HEK293 (cell line): ENCODE results near the gene TCF20.

Experiments
- CTCF ChIA-PET: fragments of 350-600 bp; formaldehyde crosslinking; extraction: SDS; loops from one replicate; lab custom pipeline; 2021; ENCODE audit warnings: antibody characterized with exemption; lab: Yijun Ruan, JAX
- POLR2A ChIA-PET: fragments of 300-600 bp; formaldehyde crosslinking; extraction: SDS; loops from one replicate; lab custom pipeline; 2020; ENCODE audit warnings: antibody characterized with exemption, inconsistent platforms; lab: Yijun Ruan, JAX
- H3K27ac ChIP-seq: fragments of 200-500 bp; sonication (Bioruptor generic); 2 replicates; pipeline ENCODE4 v1.5.1; 2014; ENCODE audit warnings: low read depth, low read length, control low read depth, inconsistent platforms; ENCODE audit errors: extremely low read depth
- H3K36me3 ChIP-seq, 2 experiments: fragments of 200-500 bp in 1 of 2; sonication (Bioruptor generic) in 1 of 2; 1 replicate in 1 of 2; 2 replicates in 1 of 2; pipeline ENCODE4 v1.5.1; 2014 to 2017; ENCODE audit warnings: inconsistent platforms in 2 of 2, low read length in 2 of 2; ENCODE audit not compliant: control insufficient read depth in 2 of 2, insufficient read depth in 1 of 2
- H3K4me1 ChIP-seq: fragments of 200-500 bp; sonication (Bioruptor generic); 2 replicates; pipeline ENCODE4 v1.5.1; 2014; ENCODE audit warnings: mild to moderate bottlenecking, low read length, inconsistent platforms; ENCODE audit not compliant: control insufficient read depth, insufficient read depth
- H3K4me3 ChIP-seq: 2 replicates; pipeline ENCODE4 v1.5.1; 2011; ENCODE audit warnings: low read depth, mild to moderate bottlenecking, control low read depth, low read length, moderate library complexity
- H3K9me3 ChIP-seq: fragments of 200-500 bp; sonication (Bioruptor generic); 2 replicates; pipeline ENCODE4 v1.5.1; 2014; ENCODE audit warnings: low read depth, low read length, inconsistent platforms; ENCODE audit not compliant: control insufficient read depth, insufficient read depth
- BCL11B ChIP-seq: fragments of 450-650 bp; formaldehyde crosslinking; IDR thresholded peaks from 2 replicates; pipeline ENCODE4 v1.5.1; 2016; ENCODE audit warnings: low read depth, missing biosample characterization, missing genetic modification characterization
- GLIS2 ChIP-seq: fragments of 450-650 bp; formaldehyde crosslinking; IDR thresholded peaks from 2 replicates; pipeline ENCODE4 v1.5.1; 2016; ENCODE audit warnings: missing biosample characterization, missing genetic modification characterization
- KLF8 ChIP-seq: fragments of 450-650 bp; formaldehyde crosslinking; IDR thresholded peaks from 2 replicates; pipeline ENCODE4 v1.5.1; 2016; ENCODE audit warnings: missing biosample characterization, missing genetic modification characterization
- KLF9 ChIP-seq: fragments of 450-650 bp; formaldehyde crosslinking; IDR thresholded peaks from 2 replicates; pipeline ENCODE4 v1.5.1; 2016; ENCODE audit warnings: missing biosample characterization, missing genetic modification characterization, low read depth
- SP3 ChIP-seq: fragments of 450-650 bp; formaldehyde crosslinking; IDR thresholded peaks from 2 replicates; pipeline ENCODE4 v1.5.1; 2016; ENCODE audit warnings: missing biosample characterization, missing genetic modification characterization
- TRIM28 ChIP-seq: IDR thresholded peaks from 2 replicates; pipeline ENCODE4 v1.6.1; 2011; ENCODE audit warnings: low read length, control low read depth, borderline replicate concordance
- ZBTB20 ChIP-seq: fragments of 450-650 bp; formaldehyde crosslinking; IDR thresholded peaks from 2 replicates; pipeline ENCODE4 v1.5.1; 2016; ENCODE audit warnings: missing biosample characterization, missing genetic modification characterization
- ZFHX2 ChIP-seq: fragments of 450-650 bp; formaldehyde crosslinking; conservative IDR thresholded peaks from 2 replicates; pipeline ENCODE4 v1.5.1; 2016; ENCODE audit warnings: missing biosample characterization, missing genetic modification characterization
- ZNF48 ChIP-seq: fragments of 450-650 bp; formaldehyde crosslinking; IDR thresholded peaks from 2 replicates; pipeline ENCODE4 v1.5.1; 2016; ENCODE audit warnings: missing biosample characterization, missing genetic modification characterization
- ZNF555 ChIP-seq: fragments of 450-650 bp; formaldehyde crosslinking; conservative IDR thresholded peaks from 2 replicates; pipeline ENCODE4 v1.5.1; 2017; ENCODE audit warnings: missing biosample characterization, mild to moderate bottlenecking, missing genetic modification characterization, inconsistent platforms
- ZNF558 ChIP-seq: fragments of 450-650 bp; formaldehyde crosslinking; IDR thresholded peaks from 2 replicates; pipeline ENCODE4 v1.5.1; 2016; ENCODE audit warnings: missing biosample characterization, missing genetic modification characterization
- ZNF629 ChIP-seq: fragments of 450-650 bp; formaldehyde crosslinking; IDR thresholded peaks from 2 replicates; pipeline ENCODE4 v1.5.1; 2017; ENCODE audit warnings: missing biosample characterization, missing genetic modification characterization
- ZNF76 ChIP-seq: fragments of 450-650 bp; formaldehyde crosslinking; IDR thresholded peaks from 2 replicates; pipeline ENCODE4; 2016; ENCODE audit warnings: low read depth, missing biosample characterization, missing genetic modification characterization, borderline replicate concordance
- TF ChIP-seq, protein P1 (sequence below): fragments of 450-650 bp; formaldehyde crosslinking; conservative IDR thresholded peaks from 2 replicates; pipeline ENCODE4 v1.5.1; 2016; ENCODE audit warnings: low read depth, missing biosample characterization, missing genetic modification characterization
- TF ChIP-seq, protein P2 (sequence below): fragments of 450-650 bp; formaldehyde crosslinking; IDR thresholded peaks from 2 replicates; pipeline ENCODE4 v1.5.1; 2017; ENCODE audit warnings: missing biosample characterization, missing genetic modification characterization
- TF ChIP-seq, protein P3 (sequence below): fragments of 450-650 bp; formaldehyde crosslinking; IDR thresholded peaks from 2 replicates; pipeline ENCODE4 v1.5.1; 2016; ENCODE audit warnings: missing biosample characterization, missing genetic modification characterization
- TF ChIP-seq, protein P4 (sequence below): fragments of 450-650 bp; formaldehyde crosslinking; IDR thresholded peaks from 2 replicates; pipeline ENCODE4 v1.5.1; 2016; ENCODE audit warnings: missing biosample characterization, missing genetic modification characterization

Gene TCF20

DNA sequence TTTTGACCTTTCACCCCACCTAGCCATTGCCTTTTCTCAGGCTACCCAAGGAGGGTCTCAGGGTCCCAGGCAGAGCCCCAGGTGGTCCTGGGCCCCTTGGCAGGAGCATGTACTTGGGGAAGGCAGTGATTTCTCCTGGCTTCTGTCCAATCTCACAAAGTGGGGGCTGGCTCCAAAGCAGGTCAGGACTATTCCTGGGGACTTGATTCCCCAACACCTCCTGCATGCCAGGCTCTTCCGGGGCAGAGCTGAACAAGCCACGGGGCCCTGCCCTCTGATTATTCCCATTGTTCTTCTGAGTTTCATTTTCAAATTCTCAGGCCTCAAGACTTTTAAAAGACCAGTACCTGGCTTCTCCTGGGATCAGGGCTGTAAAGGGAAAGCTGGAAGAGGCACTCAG, 1.5 kb upstream of the TCF20 start:
- no peak overlapping the region for H3K27ac ChIP-seq
- no peak overlapping the region for H3K4me3 ChIP-seq
- TF ChIP-seq ZBTB20 (tag by site-specific recombination) (peak; percentile 52; the same call in 1 of the 2 replicates), TRIM28 (no peak), ZNF558 (tag by site-specific recombination) (no peak), ZNF48 (tag by site-specific recombination) (no peak), ZNF555 (tag by site-specific recombination) (no peak), ZNF629 (no peak)
- peaks cover 3% of the 10 kb centered on the region; the same call in 1 of the 2 replicates for H3K4me1 ChIP-seq
- H3K36me3 ChIP-seq: no peaks in the 10 kb centered on the region; a peak in 1 of 3 replicates
- CTCF ChIA-PET: interaction anchor here (1.0 kb wide), 1 partner anchor 40 kb away, joined by 3 read pairs; no protein-coding TSS in a partner anchor
- POLR2A ChIA-PET: interaction anchor here (0.6 kb wide), 1 partner anchor 853 kb away, joined by 4 read pairs; no protein-coding TSS in a partner anchor
- no peaks in the 10 kb centered on the region for H3K9me3 ChIP-seq

DNA sequence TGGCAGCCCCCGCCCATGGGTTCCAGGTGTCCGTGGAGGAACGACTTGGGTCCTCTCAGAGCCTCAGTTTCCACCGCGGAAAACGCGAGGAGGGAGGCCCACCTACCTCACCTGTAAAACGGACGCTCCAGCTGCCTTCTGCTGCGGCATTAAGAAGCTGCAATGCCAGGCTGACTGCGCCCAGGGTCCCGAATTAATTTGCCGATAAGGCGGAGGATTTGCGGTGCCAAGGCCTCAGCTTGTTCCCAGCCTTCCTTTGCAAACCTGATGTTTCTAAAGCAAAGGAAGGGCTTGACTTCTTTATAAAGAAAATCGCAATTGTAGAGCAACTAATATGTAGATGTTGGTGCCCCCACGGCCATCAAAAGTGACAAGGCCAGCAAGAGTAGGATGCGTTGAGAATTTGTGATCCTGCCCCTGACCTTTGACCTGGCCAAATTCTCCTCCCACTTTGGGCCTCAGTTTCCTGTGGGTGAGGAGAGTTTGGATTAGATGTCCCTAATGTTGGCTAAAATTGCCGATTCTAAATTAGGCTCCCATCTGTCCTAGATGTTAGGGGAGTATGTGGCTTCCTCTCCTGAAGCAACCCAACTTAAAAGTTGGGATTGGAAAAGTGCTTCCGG, 849 bp upstream of the TCF20 start:
- Histone ChIP-seq H3K27ac (peak overlapping the region; percentile 35; the same call in 1 of the 2 replicates), H3K36me3 (no peaks in the 10 kb centered on the region; a peak in 1 of 3 replicates), H3K4me3 (no peak overlapping the region), H3K4me1 (peaks cover 3% of the 10 kb centered on the region; the same call in 1 of the 2 replicates), H3K9me3 (no peaks in the 10 kb centered on the region)
- TF ChIP-seq BCL11B (tag by site-specific recombination): 0 out of 2 replicates have a peak, but pooled peaks have one; percentile 47
- TF ChIP-seq TRIM28: no peak
- ChIA-PET CTCF (interaction anchor here (1.0 kb wide), 1 partner anchor 41 kb away, joined by 3 read pairs; no protein-coding TSS in a partner anchor), POLR2A (interaction anchor here (0.6 kb wide), 1 partner anchor 852 kb away, joined by 4 read pairs; no protein-coding TSS in a partner anchor)

DNA sequence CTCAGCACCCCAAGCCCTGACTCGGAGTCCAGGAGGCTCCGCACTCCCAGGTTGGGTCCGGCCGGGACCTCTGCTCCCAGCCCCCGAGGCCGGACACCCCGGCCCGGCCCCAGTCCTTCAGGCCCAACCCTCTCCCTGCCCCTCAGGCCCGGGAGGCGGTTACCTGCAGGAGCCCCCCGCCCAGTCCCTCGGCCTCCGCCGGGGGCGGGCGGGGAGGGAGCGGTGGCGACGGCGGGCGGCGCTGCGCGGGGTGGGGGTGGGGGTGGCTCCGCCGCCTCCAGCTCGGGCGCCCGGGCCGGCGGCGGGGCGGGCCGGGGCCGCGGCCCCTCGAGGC, 310 bp downstream of the TCF20 start:
- H3K27ac ChIP-seq: peak overlapping the region; percentile 90
- H3K36me3 ChIP-seq: no peaks in the 10 kb centered on the region; a peak in 1 of 3 replicates
- ChIA-PET CTCF (no interaction called here), POLR2A (no interaction called here)
- H3K4me1 ChIP-seq: peaks cover 4% of the 10 kb centered on the region
- no peaks in the 10 kb centered on the region for H3K9me3 ChIP-seq
- H3K4me3 ChIP-seq: peak overlapping the region; percentile 91
- TF ChIP-seq ZNF76 (0 out of 2 replicates have a peak, but pooled peaks have one; percentile 16), KLF8 (peak; percentile 11; the same call in 1 of the 2 replicates), GLIS2 (tag by site-specific recombination) (peak; percentile 11), KLF9 (tag by site-specific recombination) (peak; percentile 32), ZFHX2 (tag by site-specific recombination) (no peak), SP3 (peak; percentile 51)
- TF ChIP-seq, protein P1, sequence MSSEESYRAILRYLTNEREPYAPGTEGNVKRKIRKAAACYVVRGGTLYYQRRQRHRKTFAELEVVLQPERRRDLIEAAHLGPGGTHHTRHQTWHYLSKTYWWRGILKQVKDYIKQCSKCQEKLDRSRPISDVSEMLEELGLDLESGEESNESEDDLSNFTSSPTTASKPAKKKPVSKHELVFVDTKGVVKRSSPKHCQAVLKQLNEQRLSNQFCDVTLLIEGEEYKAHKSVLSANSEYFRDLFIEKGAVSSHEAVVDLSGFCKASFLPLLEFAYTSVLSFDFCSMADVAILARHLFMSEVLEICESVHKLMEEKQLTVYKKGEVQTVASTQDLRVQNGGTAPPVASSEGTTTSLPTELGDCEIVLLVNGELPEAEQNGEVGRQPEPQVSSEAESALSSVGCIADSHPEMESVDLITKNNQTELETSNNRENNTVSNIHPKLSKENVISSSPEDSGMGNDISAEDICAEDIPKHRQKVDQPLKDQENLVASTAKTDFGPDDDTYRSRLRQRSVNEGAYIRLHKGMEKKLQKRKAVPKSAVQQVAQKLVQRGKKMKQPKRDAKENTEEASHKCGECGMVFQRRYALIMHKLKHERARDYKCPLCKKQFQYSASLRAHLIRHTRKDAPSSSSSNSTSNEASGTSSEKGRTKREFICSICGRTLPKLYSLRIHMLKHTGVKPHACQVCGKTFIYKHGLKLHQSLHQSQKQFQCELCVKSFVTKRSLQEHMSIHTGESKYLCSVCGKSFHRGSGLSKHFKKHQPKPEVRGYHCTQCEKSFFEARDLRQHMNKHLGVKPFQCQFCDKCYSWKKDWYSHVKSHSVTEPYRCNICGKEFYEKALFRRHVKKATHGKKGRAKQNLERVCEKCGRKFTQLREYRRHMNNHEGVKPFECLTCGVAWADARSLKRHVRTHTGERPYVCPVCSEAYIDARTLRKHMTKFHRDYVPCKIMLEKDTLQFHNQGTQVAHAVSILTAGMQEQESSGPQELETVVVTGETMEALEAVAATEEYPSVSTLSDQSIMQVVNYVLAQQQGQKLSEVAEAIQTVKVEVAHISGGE (tag by site-specific recombination): no peak
- TF ChIP-seq, protein P2, sequence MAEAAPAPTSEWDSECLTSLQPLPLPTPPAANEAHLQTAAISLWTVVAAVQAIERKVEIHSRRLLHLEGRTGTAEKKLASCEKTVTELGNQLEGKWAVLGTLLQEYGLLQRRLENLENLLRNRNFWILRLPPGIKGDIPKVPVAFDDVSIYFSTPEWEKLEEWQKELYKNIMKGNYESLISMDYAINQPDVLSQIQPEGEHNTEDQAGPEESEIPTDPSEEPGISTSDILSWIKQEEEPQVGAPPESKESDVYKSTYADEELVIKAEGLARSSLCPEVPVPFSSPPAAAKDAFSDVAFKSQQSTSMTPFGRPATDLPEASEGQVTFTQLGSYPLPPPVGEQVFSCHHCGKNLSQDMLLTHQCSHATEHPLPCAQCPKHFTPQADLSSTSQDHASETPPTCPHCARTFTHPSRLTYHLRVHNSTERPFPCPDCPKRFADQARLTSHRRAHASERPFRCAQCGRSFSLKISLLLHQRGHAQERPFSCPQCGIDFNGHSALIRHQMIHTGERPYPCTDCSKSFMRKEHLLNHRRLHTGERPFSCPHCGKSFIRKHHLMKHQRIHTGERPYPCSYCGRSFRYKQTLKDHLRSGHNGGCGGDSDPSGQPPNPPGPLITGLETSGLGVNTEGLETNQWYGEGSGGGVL (tag by site-specific recombination): peak; percentile 56
- TF ChIP-seq, protein P3, sequence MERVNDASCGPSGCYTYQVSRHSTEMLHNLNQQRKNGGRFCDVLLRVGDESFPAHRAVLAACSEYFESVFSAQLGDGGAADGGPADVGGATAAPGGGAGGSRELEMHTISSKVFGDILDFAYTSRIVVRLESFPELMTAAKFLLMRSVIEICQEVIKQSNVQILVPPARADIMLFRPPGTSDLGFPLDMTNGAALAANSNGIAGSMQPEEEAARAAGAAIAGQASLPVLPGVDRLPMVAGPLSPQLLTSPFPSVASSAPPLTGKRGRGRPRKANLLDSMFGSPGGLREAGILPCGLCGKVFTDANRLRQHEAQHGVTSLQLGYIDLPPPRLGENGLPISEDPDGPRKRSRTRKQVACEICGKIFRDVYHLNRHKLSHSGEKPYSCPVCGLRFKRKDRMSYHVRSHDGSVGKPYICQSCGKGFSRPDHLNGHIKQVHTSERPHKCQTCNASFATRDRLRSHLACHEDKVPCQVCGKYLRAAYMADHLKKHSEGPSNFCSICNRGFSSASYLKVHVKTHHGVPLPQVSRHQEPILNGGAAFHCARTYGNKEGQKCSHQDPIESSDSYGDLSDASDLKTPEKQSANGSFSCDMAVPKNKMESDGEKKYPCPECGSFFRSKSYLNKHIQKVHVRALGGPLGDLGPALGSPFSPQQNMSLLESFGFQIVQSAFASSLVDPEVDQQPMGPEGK (tag by site-specific recombination): peak; percentile 5; the same call in 1 of the 2 replicates
- TF ChIP-seq, protein P4, sequence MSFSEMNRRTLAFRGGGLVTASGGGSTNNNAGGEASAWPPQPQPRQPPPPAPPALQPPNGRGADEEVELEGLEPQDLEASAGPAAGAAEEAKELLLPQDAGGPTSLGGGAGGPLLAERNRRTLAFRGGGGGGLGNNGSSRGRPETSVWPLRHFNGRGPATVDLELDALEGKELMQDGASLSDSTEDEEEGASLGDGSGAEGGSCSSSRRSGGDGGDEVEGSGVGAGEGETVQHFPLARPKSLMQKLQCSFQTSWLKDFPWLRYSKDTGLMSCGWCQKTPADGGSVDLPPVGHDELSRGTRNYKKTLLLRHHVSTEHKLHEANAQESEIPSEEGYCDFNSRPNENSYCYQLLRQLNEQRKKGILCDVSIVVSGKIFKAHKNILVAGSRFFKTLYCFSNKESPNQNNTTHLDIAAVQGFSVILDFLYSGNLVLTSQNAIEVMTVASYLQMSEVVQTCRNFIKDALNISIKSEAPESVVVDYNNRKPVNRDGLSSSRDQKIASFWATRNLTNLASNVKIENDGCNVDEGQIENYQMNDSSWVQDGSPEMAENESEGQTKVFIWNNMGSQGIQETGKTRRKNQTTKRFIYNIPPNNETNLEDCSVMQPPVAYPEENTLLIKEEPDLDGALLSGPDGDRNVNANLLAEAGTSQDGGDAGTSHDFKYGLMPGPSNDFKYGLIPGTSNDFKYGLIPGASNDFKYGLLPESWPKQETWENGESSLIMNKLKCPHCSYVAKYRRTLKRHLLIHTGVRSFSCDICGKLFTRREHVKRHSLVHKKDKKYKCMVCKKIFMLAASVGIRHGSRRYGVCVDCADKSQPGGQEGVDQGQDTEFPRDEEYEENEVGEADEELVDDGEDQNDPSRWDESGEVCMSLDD: 0 out of 2 replicates have a peak, but pooled peaks have one; percentile 35
